Testis (tissue), 3 donors: Measurements from ENCODE around the gene NRXN3. TPM values are rescaled to one million over a fixed set of nuclear protein-coding genes. Genes with fewer than 3 reads are reported as not detected.
"Not testable (repeated sequence)": the region's sequence is repeated elsewhere in the genome, so short reads cannot be mapped to it uniquely, and the experiment has no call there.

Experiments
- DNase-seq: peaks from one replicate; pipeline ENCODE4 v3.0.0-alpha.2; 2019
- H3K27ac ChIP-seq, 2 donors: fragments of 200-600 bp; sonication (generic); one replicate each; pipeline ENCODE4 v1.5.1; 2019
- H3K27me3 ChIP-seq: fragments of 200-600 bp; sonication (generic); one replicate; pipeline ENCODE4 v1.5.1; 2019
- H3K36me3 ChIP-seq: fragments of 200-600 bp; sonication (generic); one replicate; pipeline ENCODE4 v1.5.1; 2017; ENCODE audit warnings: low read depth; ENCODE audit errors: missing control alignments
- H3K4me1 ChIP-seq: fragments of 200-600 bp; sonication (generic); one replicate; pipeline ENCODE4 v1.5.1; 2019
- H3K4me3 ChIP-seq, 2 donors: fragments of 200-600 bp; sonication (generic); one replicate each; pipeline ENCODE4 v1.5.1; 2017 to 2019
- H3K9me3 ChIP-seq: fragments of 200-600 bp; sonication (generic); one replicate; pipeline ENCODE4 v1.5.1; 2017
- CTCF ChIP-seq, 3 experiments: fragments of 450-650 bp in 2 of 3; fragments of 200-600 bp in 1 of 3; sonication (generic) in 1 of 3; IDR thresholded peaks; one replicate each; pipeline ENCODE4 v1.5.1; 2016 to 2019; ENCODE audit warnings: antibody characterized with exemption in 3 of 3, mild to moderate bottlenecking in 2 of 3, moderate library complexity in 1 of 3
- POLR2A ChIP-seq: fragments of 450-650 bp; IDR thresholded peaks from one replicate; pipeline ENCODE4 v1.6.1; 2017; ENCODE audit warnings: antibody characterized with exemption, mild to moderate bottlenecking, moderate library complexity
- WGBS, 2 donors: methylation state at CpG; one replicate each; pipeline ENCODE4 v1.1.5; 2018; 5-methylcytosine and 5-hydroxymethylcytosine counted together
- intact Hi-C: fragments of 100-400 bp; cut with DNase I; formaldehyde crosslinking; loops from one replicate; pipeline ENCODE4 v1.15.1; 2023; ENCODE audit warnings: low total_unique reads
- polyA plus RNA-seq: library from polyadenylated mRNA; stranded (reverse); fragments of 350-450 nt; fragmentation: Illumina TruSeq; extraction: RNeasy Lipid Tissue Mini Kit (QIAGEN cat#74804); gene quantifications from one replicate; pipeline ENCODE4 v1.2.3, GENCODE V29; 2014; ENCODE audit warnings: low read depth, low replicate concordance; ENCODE audit not compliant: insufficient read depth
- total RNA-seq, 2 donors: library from RNA; depleted of rRNA; stranded (reverse); fragments of >200 nt; gene quantifications; one replicate each; pipeline ENCODE4 v1.2.3, GENCODE V29; 2016

The NRXN3 gene
- total and polyA plus RNA-seq, 3 donors from 2014 or later, result 3.5 to 8.0 (median 3.9) TPM

GRCh38 chr14:79767251-79767650 lies 1597.1 kb downstream of the NRXN3 start:
- H3K4me1 ChIP-seq, result no peaks in the 10 kb centered on the region
- no peaks in the 10 kb centered on the region for H3K27me3 ChIP-seq
- no peak for DNase-seq
- H3K9me3 ChIP-seq, result no peaks in the 10 kb centered on the region
- no peaks in the 10 kb centered on the region for H3K36me3 ChIP-seq
- no peak overlapping the region for H3K4me3 ChIP-seq
- WGBS, 2 donors, result 82 to 85% methylated on average over 1 of the region's 1 CpG
- H3K27ac ChIP-seq, result no peak overlapping the region
- TF ChIP-seq POLR2A (no peak), CTCF (IDR thresholded peaks at IDR 0.05) (no peak)
- intact Hi-C loops, result no loop called here

- H3K36me3 ChIP-seq, intact Hi-C loops, H3K27me3 ChIP-seq, H3K4me3 ChIP-seq, H3K4me1 ChIP-seq, H3K9me3 ChIP-seq, DNase-seq, H3K27ac ChIP-seq: not testable (repeated sequence)
- WGBS, 2 donors, result 95 to 97% methylated on average over 10 to 14 of the region's 14 CpGs
These were observed 1597.5 kb downstream of the NRXN3 start for GRCh38 chr14:79767721-79768120.

GRCh38 chr14:79781882-79782281 lies 1611.7 kb downstream of the NRXN3 start:
- Histone ChIP-seq H3K36me3 (no peaks in the 10 kb centered on the region), H3K27me3 (no peaks in the 10 kb centered on the region), H3K4me1 (no peaks in the 10 kb centered on the region), H3K4me3 (no peak overlapping the region), H3K27ac (no peak overlapping the region), H3K9me3 (no peaks in the 10 kb centered on the region)
- no peak for DNase-seq
- TF ChIP-seq POLR2A (no peak), CTCF (IDR thresholded peaks at IDR 0.05) (no peak)
- WGBS, 2 donors, result 65 to 82% methylated on average over 2 of the region's 2 CpGs
- intact Hi-C loops, result no loop called here

- no peaks in the 10 kb centered on the region for H3K4me1 ChIP-seq
- intact Hi-C loops, result no loop called here
These were observed 1612.9 kb downstream of the NRXN3 start for GRCh38 chr14:79783041-79783440.

GRCh38 chr14:79786522-79786921 lies 1616.3 kb downstream of the NRXN3 start:
- Histone ChIP-seq H3K27ac (no peak overlapping the region), H3K9me3 (no peaks in the 10 kb centered on the region), H3K4me1 (no peaks in the 10 kb centered on the region), H3K4me3 (no peak overlapping the region), H3K36me3 (no peaks in the 10 kb centered on the region), H3K27me3 (no peaks in the 10 kb centered on the region)
- no peak for DNase-seq
- intact Hi-C loops, result no loop called here
- no peak for TF ChIP-seq CTCF (IDR thresholded peaks at IDR 0.05)
- TF ChIP-seq POLR2A, result no peak
- WGBS, 2 donors, result 81 to 94% methylated on average over 3 of the region's 3 CpGs

More at GRCh38 chr14:79783041-79783440, 1612.9 kb downstream of the NRXN3 start:
- DNase-seq, result no peak
- Histone ChIP-seq H3K9me3 (no peaks in the 10 kb centered on the region), H3K4me3 (no peak overlapping the region), H3K27me3 (no peaks in the 10 kb centered on the region), H3K36me3 (no peaks in the 10 kb centered on the region), H3K27ac (no peak overlapping the region)
- TF ChIP-seq POLR2A (no peak), CTCF (IDR thresholded peaks at IDR 0.05) (no peak)
- 70 to 73% methylated on average over 4 of the region's 4 CpGs for WGBS, 2 donors
